Spleen (tissue), 11 donors: ENCODE results near the gene OR1F1. TPM values are rescaled to one million over a fixed set of nuclear protein-coding genes. Genes with fewer than 3 reads are reported as not detected.

Source experiments
- DNase-seq: peaks from one replicate; pipeline ENCODE4 v3.0.0-alpha.2; 2020
- H3K27ac ChIP-seq, 8 donors: fragments of 200-600 bp; sonication (generic) in 7 of 8; 1 replicate in 4 of 8; 2 replicates in 4 of 8; pipeline versions ENCODE4 v1.5.0 to v1.8.0; 2016 to 2021; ENCODE audit warnings: inconsistent platforms in 4 of 8, mild to moderate bottlenecking in 4 of 8, moderate library complexity in 1 of 8
- H3K27me3 ChIP-seq, 7 donors: fragments of 200-600 bp; sonication (generic) in 6 of 7; replicated peaks in 1 of 7; 1 replicate in 4 of 7; 2 replicates in 3 of 7; pipeline versions ENCODE4 v1.5.0 to v1.8.0; 2016 to 2021; ENCODE audit warnings: inconsistent platforms in 3 of 7, mild to moderate bottlenecking in 1 of 7
- H3K36me3 ChIP-seq, 6 donors: fragments of 200-600 bp; sonication (generic) in 5 of 6; 1 replicate in 4 of 6; 2 replicates in 2 of 6; pipeline versions ENCODE4 v1.5.0 to v1.8.0; 2016 to 2021; ENCODE audit warnings: inconsistent platforms in 2 of 6
- H3K4me1 ChIP-seq, 6 donors: fragments of 200-600 bp; sonication (generic) in 5 of 6; 1 replicate in 3 of 6; 2 replicates in 3 of 6; pipeline versions ENCODE4 v1.5.0 to v1.8.0; 2016 to 2021; ENCODE audit warnings: inconsistent platforms in 3 of 6
- H3K4me3 ChIP-seq, 8 donors: fragments of 200-600 bp; sonication (generic) in 7 of 8; 1 replicate in 4 of 8; 2 replicates in 4 of 8; pipeline versions ENCODE4 v1.5.0 to v1.8.0; 2016 to 2021; ENCODE audit warnings: inconsistent platforms in 4 of 8, mild to moderate bottlenecking in 4 of 8, moderate library complexity in 2 of 8
- H3K9me3 ChIP-seq, 8 donors: fragments of 200-600 bp; sonication (generic) in 7 of 8; 1 replicate in 4 of 8; 2 replicates in 4 of 8; pipeline versions ENCODE4 v1.5.0 to v1.8.0; 2016 to 2021; ENCODE audit warnings: inconsistent platforms in 4 of 8
- POLR2A ChIP-seq, 3 donors: fragments of 450-650 bp; IDR thresholded peaks; one replicate each; pipeline ENCODE4 v1.5.1; 2017; ENCODE audit warnings: antibody characterized with exemption in 3 of 3, mild to moderate bottlenecking in 1 of 3
- POLR2AphosphoS5 ChIP-seq, 3 donors: sonication (generic); formaldehyde crosslinking; IDR thresholded peaks; one replicate each; pipeline ENCODE4 v1.5.1; 2017; ENCODE audit warnings: antibody characterized with exemption in 3 of 3
- WGBS, 5 donors: extraction: QIAGEN DNeasy Blood & Tissue Kit in 3 of 5; methylation state at CpG; one replicate each; pipeline versions ENCODE4 v1.1.5 to v1.1.7; 2013 to 2018; 5-methylcytosine and 5-hydroxymethylcytosine counted together
- intact Hi-C: fragments of 100-400 bp; cut with DNase I; formaldehyde crosslinking; loops from one replicate; pipeline ENCODE4 v1.15.0; 2023; ENCODE audit warnings: low total_unique reads
- polyA plus RNA-seq, 3 donors: library from polyadenylated mRNA; stranded (reverse); fragments of 200-250 nt; gene quantifications; one replicate each; pipeline ENCODE4 v1.2.1, GENCODE V29; 2013
- total RNA-seq, 7 donors: library from RNA; depleted of rRNA in 3 of 7; stranded (reverse); fragments of >200 nt in 3 of 7; fragmentation: NEBNext Ultra II Directional in 4 of 7; extraction: Animal tissue kit (Norgen Biotek cat#: 25700) in 4 of 7; gene quantifications; one replicate each; pipeline versions ENCODE4 v1.1.0 to v1.2.1, GENCODE V29; 2016 to 2021
- TF ChIP-seq, protein P1 (sequence below), 11 experiments: fragments of 200-600 bp in 7 of 11; fragments of 450-650 bp in 4 of 11; sonication (generic) in 4 of 11; IDR thresholded peaks in 8 of 11; conservative IDR thresholded peaks in 3 of 11; 1 replicate in 7 of 11; 2 replicates in 4 of 11; pipeline versions ENCODE4 v1.4.0 to v1.8.0; 2016 to 2021; ENCODE audit warnings: antibody characterized with exemption in 11 of 11, inconsistent platforms in 4 of 11, mild to moderate bottlenecking in 1 of 11
- donor health status: healthy with polysubstance abuse.
- donor health status: DM: no; HTN: no; CAD: no; lungs with moderate emphysema.
- donor health status: DM: no; HTN: no; CAD: no.
- donor health status: Bipolar disorder and iron deficiency.
- donor health status: healthy.
- donor health status: DM: no; HTN: no; CAD: no.
- donor health status: DM: yes; HTN: yes; CAD: no.

Gene OR1F1
- total and polyA plus RNA-seq, 10 donors = not detected

GRCh38 chr16:3214904-3215600 is 27.0 kb downstream of the OR1F1 start:
- Histone ChIP-seq H3K4me3 (peak overlapping the region in 1 of 8 donors; percentile 32), H3K9me3 (peaks cover 0 to 46% (median 25%) of the 10 kb centered on the region in 8 donors), H3K27me3 (peaks cover 0 to 3% (median 0%) of the 10 kb centered on the region in 7 donors), H3K4me1 (peaks cover 0 to 27% (median 4%) of the 10 kb centered on the region in 6 donors), H3K36me3 (no peaks in the 10 kb centered on the region), H3K27ac (peak overlapping the region in 7 of 8 donors; percentile 60 to 88 (median 70))
- 21 to 27% (median 23%) methylated on average over 7 of the region's 7 CpGs for WGBS, 5 donors
- no peak for DNase-seq
- intact Hi-C loops = no loop called here
- TF ChIP-seq POLR2AphosphoS5 (IDR thresholded peaks at IDR 0.05) = peak in 1 of 3 donors; percentile 64
- no peak for TF ChIP-seq POLR2A (IDR thresholded peaks at IDR 0.05)

DNA sequence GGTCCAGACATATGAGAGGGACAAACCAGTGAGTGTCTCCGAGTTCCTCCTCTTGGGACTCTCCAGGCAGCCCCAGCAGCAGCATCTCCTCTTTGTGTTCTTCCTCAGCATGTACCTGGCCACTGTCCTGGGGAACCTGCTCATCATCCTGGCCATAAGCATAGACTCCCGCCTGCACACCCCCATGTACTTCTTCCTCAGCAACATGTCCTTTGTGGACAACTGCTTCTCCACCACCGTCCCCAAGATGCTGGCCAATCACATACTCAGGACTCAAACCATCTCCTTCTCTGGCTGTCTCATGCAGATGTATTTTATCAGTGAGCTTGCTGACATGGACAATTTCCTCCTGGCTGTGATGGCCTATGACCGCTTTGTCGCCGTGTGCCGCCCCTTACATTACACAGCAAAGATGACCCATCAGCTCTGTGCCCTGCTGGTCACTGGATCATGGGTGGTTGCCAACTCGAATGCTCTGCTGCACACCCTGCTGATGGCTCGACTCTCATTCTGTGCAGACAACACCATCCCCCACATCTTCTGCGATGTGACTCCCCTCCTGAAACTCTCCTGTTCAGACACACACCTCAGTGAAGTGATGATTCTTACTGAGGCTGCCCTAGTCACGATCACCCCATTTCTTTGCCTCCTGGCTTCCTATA is 27.7 kb downstream of the OR1F1 start:
- intact Hi-C loops = no loop called here
- TF ChIP-seq POLR2A (IDR thresholded peaks at IDR 0.05) (no peak), POLR2AphosphoS5 (IDR thresholded peaks at IDR 0.05) (no peak)
- TF ChIP-seq, protein P1, sequence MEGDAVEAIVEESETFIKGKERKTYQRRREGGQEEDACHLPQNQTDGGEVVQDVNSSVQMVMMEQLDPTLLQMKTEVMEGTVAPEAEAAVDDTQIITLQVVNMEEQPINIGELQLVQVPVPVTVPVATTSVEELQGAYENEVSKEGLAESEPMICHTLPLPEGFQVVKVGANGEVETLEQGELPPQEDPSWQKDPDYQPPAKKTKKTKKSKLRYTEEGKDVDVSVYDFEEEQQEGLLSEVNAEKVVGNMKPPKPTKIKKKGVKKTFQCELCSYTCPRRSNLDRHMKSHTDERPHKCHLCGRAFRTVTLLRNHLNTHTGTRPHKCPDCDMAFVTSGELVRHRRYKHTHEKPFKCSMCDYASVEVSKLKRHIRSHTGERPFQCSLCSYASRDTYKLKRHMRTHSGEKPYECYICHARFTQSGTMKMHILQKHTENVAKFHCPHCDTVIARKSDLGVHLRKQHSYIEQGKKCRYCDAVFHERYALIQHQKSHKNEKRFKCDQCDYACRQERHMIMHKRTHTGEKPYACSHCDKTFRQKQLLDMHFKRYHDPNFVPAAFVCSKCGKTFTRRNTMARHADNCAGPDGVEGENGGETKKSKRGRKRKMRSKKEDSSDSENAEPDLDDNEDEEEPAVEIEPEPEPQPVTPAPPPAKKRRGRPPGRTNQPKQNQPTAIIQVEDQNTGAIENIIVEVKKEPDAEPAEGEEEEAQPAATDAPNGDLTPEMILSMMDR (IDR thresholded peaks at IDR 0.05 in 8 of 11, conservative IDR thresholded peaks at IDR 0.05 in 3 of 11) = no peak
- no peak for DNase-seq
- H3K36me3 ChIP-seq = no peaks in the 10 kb centered on the region
- H3K9me3 ChIP-seq = peaks cover 0 to 53% (median 32%) of the 10 kb centered on the region in 8 donors
- 74 to 83% (median 78%) methylated on average over 11 of the region's 11 CpGs for WGBS, 5 donors
- H3K4me3 ChIP-seq = peak overlapping the region in 1 of 8 donors; percentile 32
- peaks cover 0 to 27% (median 4%) of the 10 kb centered on the region in 6 donors for H3K4me1 ChIP-seq
- peak overlapping the region; percentile 57 to 88 (median 66) for H3K27ac ChIP-seq
- H3K27me3 ChIP-seq = no peaks in the 10 kb centered on the region

DNA sequence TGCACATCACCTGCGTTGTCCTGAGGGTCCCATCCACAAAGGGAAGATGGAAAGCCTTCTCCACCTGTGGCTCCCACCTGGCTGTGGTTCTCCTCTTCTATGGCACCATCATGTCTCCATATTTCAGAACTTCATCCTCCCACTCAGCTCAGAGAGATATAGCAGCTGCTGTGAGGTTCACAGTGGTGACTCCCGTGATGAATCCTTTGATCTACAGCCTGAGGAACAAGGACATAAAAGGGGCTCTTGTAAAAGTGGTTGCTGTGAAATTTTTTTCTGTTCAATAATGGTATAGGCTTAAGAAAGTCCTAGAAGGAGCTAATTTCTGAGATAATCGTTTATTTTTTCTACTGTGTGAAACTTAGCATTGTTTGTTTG is 28.2 kb downstream of the OR1F1 start:
- TF ChIP-seq POLR2AphosphoS5 (IDR thresholded peaks at IDR 0.05) (no peak), POLR2A (IDR thresholded peaks at IDR 0.05) (no peak)
- H3K4me1 ChIP-seq = peaks cover 0 to 27% (median 4%) of the 10 kb centered on the region in 6 donors
- H3K36me3 ChIP-seq = peaks cover 0 to 2% (median 0%) of the 10 kb centered on the region in 6 donors
- WGBS, 5 donors = 58 to 65% (median 62%) methylated on average over 3 of the region's 3 CpGs
- H3K27ac ChIP-seq = peak overlapping the region in 7 of 8 donors; percentile 60 to 88 (median 70)
- H3K27me3 ChIP-seq = no peaks in the 10 kb centered on the region
- H3K4me3 ChIP-seq = no peak overlapping the region
- H3K9me3 ChIP-seq = peaks cover 3 to 58% (median 37%) of the 10 kb centered on the region in 8 donors
- intact Hi-C loops = no loop called here
- DNase-seq = no peak

- no peak for TF ChIP-seq POLR2AphosphoS5 (IDR thresholded peaks at IDR 0.05)
- no peak for TF ChIP-seq POLR2A (IDR thresholded peaks at IDR 0.05)
- TF ChIP-seq, protein P1 (IDR thresholded peaks at IDR 0.05 in 8 of 11, conservative IDR thresholded peaks at IDR 0.05 in 3 of 11) = no peak
- intact Hi-C loops = no loop called here
- H3K4me1 ChIP-seq = peaks cover 0 to 10% (median 2%) of the 10 kb centered on the region in 6 donors
- H3K27ac ChIP-seq = no peak overlapping the region
- peaks cover 18 to 46% (median 32%) of the 10 kb centered on the region in 6 donors for H3K36me3 ChIP-seq
- no peak overlapping the region for H3K4me3 ChIP-seq
- no peak for DNase-seq
- peaks cover 33 to 96% (median 83%) of the 10 kb centered on the region in 8 donors for H3K9me3 ChIP-seq
- WGBS, 5 donors = 88 to 95% (median 89%) methylated on average over 10 of the region's 10 CpGs
- no peaks in the 10 kb centered on the region for H3K27me3 ChIP-seq
Measured at GRCh38 chr16:3220839-3221238, 32.8 kb downstream of the OR1F1 start.
